Measurements from ENCODE around the gene PRRX2. TPM values are rescaled to one million over a fixed set of nuclear protein-coding genes. Genes with fewer than 3 reads are reported as not detected.

Gene PRRX2
- total RNA-seq, 1 donor: 27.5 TPM

- H2AFZ ChIP-seq (ENCODE audit: low read length): no peak overlapping the region
- no peak overlapping the region for H3K4me2 ChIP-seq (ENCODE audit: insufficient read depth, low read length)
- H4K20me1 ChIP-seq (ENCODE audit: insufficient read depth, low read length): no peaks in the 10 kb centered on the region
- DNase-seq (ENCODE audit: insufficient read length, low spot score, missing footprints): no peak
- no peak overlapping the region for H3K27ac ChIP-seq (ENCODE audit: low read depth, low read length)
- no peaks in the 10 kb centered on the region for H3K36me3 ChIP-seq (ENCODE audit: insufficient read depth, low read length)
- TF ChIP-seq CTCF (IDR thresholded peaks at IDR 0.05; ENCODE audit: extremely low read depth, low read depth, low read length): no peak
- no peaks in the 10 kb centered on the region for H3K9me3 ChIP-seq (ENCODE audit: low read depth, low read length)
- no peaks in the 10 kb centered on the region for H3K27me3 ChIP-seq (ENCODE audit: insufficient read depth, low read length)
- H3K79me2 ChIP-seq (ENCODE audit: insufficient read depth, low read length): no peaks in the 10 kb centered on the region
- H3K4me1 ChIP-seq (ENCODE audit: insufficient read depth, low read length): peaks cover 9% of the 10 kb centered on the region
- no peak overlapping the region for H3K4me3 ChIP-seq (ENCODE audit: insufficient read depth, low read length)
These were observed 105.3 kb downstream of the PRRX2 start for GRCh38 chr9:129770741-129771140.

Other genes starting within 250 kb of the PRRX2 start
- under 0.01 and 0.36 TPM in 2 replicates for gene C9orf50, start 44.5 kb upstream of the PRRX2 start, total RNA-seq
- gene NTMT1, start 39.5 kb upstream of the PRRX2 start, total RNA-seq: 26.4 and 28.6 TPM in 2 replicates
- 21.0 and 23.9 TPM in 2 replicates for gene ASB6, start 23.5 kb upstream of the PRRX2 start, total RNA-seq
- 70.9 and 115 TPM in 2 replicates for gene PTGES, start 87.4 kb downstream of the PRRX2 start, total RNA-seq
- gene TOR1B, start 137.5 kb downstream of the PRRX2 start, total RNA-seq: 27.5 and 31.5 TPM in 2 replicates
- gene TOR1A, start 158.5 kb downstream of the PRRX2 start, total RNA-seq: 52.1 and 52.5 TPM in 2 replicates
- 30.8 and 41.0 TPM in 2 replicates for gene C9orf78, start 169.6 kb downstream of the PRRX2 start, total RNA-seq
- gene USP20, start 169.8 kb downstream of the PRRX2 start, total RNA-seq: 9.1 and 10.5 TPM in 2 replicates

All from osteoblast (primary cell).